ENCODE data around the gene SHANK3.

DNA sequence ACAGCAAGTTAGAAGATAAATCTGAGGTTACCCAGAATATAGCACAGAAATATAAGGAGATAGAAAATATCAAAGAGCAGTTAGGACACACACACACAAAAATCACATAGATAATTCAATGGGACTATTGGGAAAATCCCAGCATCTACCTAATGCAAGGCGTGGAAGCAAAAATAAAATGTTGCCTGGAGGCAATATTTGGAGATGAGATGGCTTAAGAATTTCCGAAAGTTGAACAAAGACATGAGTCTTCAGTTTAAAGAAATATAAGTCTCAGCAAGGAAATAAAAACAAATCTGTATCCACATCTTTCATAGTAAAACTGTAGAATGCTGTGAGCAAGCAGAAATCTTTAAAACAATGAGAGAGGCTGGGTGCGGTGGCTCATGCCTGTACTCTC, 35.9 kb downstream of the SHANK3 start:
- TF ChIP-seq, protein P1, sequence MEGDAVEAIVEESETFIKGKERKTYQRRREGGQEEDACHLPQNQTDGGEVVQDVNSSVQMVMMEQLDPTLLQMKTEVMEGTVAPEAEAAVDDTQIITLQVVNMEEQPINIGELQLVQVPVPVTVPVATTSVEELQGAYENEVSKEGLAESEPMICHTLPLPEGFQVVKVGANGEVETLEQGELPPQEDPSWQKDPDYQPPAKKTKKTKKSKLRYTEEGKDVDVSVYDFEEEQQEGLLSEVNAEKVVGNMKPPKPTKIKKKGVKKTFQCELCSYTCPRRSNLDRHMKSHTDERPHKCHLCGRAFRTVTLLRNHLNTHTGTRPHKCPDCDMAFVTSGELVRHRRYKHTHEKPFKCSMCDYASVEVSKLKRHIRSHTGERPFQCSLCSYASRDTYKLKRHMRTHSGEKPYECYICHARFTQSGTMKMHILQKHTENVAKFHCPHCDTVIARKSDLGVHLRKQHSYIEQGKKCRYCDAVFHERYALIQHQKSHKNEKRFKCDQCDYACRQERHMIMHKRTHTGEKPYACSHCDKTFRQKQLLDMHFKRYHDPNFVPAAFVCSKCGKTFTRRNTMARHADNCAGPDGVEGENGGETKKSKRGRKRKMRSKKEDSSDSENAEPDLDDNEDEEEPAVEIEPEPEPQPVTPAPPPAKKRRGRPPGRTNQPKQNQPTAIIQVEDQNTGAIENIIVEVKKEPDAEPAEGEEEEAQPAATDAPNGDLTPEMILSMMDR (IDR thresholded peaks at IDR 0.05) = no peak
- no peak for TF ChIP-seq EP300 (IDR thresholded peaks at IDR 0.05; ENCODE audit: borderline replicate concordance in 1 of 2, low read depth in 1 of 2, low read length in 1 of 2)
